Activated T-helper 17 cell treated with anti-CD3 and anti-CD28 coated beads, Interleukin-2, amount 50 U/mL, for 72 hours (primary cell): Measurements from ENCODE around the gene ATP13A3. TPM values are rescaled to one million over a fixed set of nuclear protein-coding genes. Genes with fewer than 3 reads are reported as not detected.
"Not testable (repeated sequence)": the region's sequence is repeated elsewhere in the genome, so short reads cannot be mapped to it uniquely, and the experiment has no call there.

Source experiments
- ATAC-seq: fragments of 150-1000 bp; cut with Tn5 transposase; replicated peaks from 2 replicates; pipeline ENCODE4 v1.10.0; 2021; ENCODE audit warnings: mild to moderate bottlenecking, moderate library complexity
- H3K27ac Mint-ChIP-seq: one replicate; pipeline ENCODE4 v1.8.0; 2022; ENCODE audit warnings: mixed read lengths
- H3K27me3 Mint-ChIP-seq: one replicate; pipeline ENCODE4 v1.8.0; 2022; ENCODE audit warnings: mixed read lengths
- H3K36me3 Mint-ChIP-seq: one replicate; pipeline ENCODE4 v1.8.0; 2022; ENCODE audit warnings: low read depth, mild to moderate bottlenecking, mixed read lengths
- H3K4me1 Mint-ChIP-seq: one replicate; pipeline ENCODE4 v1.8.0; 2022; ENCODE audit warnings: mixed read lengths
- H3K4me3 Mint-ChIP-seq: one replicate; pipeline ENCODE4 v1.8.0; 2022; ENCODE audit warnings: mild to moderate bottlenecking, mixed read lengths
- H3K9me3 Mint-ChIP-seq: one replicate; pipeline ENCODE4 v1.8.0; 2022; ENCODE audit warnings: mixed read lengths
- total RNA-seq, 2 donors: library from RNA; stranded (reverse); gene quantifications; one replicate each; pipeline ENCODE4 v1.2.3, GENCODE V29; 2022

Gene ATP13A3
- total RNA-seq, 2 donors from 2014 or later: 121 to 126 TPM

DNA sequence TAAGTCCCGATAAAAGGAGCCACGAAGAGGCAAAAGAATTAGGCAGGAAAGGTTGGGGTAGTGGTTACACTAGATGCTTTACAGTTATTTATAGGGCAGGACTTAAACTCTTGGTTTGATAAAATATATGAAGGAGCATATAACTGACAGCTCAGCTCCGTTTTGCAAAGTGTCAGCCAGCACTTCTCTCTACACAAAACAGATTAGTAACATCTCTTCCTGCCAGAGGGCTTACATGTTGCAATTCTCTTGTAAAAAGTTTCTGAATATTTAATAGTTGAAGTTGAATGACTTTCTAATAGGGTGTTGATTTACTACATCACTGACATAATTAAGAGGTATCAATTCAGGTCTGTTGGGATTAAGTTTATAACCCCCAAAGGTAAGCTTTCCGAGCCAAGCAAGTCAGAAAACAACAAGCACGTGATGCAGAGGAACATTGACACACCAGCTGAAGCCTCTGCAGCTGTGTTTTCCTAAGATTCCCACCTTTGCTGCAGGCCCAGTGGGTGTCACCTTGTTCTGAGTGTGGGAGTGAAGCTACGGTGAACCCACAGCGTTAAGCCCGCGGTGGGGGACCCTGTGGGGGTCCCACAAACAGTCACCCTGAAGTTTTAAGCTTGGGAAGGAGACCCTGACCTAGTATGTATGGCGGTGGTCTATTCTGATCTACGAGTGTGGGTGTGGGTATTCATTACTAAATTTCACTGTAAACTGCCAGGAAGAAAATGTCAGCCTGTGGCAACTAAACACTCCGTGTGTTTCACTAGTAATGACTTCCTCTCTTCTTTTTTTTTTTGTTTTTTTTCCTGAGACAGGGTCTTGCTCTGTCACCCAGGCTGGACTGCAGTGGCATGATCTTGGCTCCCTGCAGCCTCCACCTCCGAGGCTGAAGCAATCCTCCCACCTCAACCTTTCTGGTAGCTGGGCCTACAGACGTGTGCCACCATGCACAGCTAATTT is 22.0 kb upstream of the ATP13A3 start:
- H3K27ac Mint-ChIP-seq: no peak overlapping the region
- peaks cover 7% of the 10 kb centered on the region for H3K36me3 Mint-ChIP-seq
- H3K9me3 Mint-ChIP-seq: no peaks in the 10 kb centered on the region
- no peak overlapping the region for H3K4me3 Mint-ChIP-seq
- no peaks in the 10 kb centered on the region for H3K4me1 Mint-ChIP-seq
- H3K27me3 Mint-ChIP-seq: no peaks in the 10 kb centered on the region
- ATAC-seq: no peak

DNA sequence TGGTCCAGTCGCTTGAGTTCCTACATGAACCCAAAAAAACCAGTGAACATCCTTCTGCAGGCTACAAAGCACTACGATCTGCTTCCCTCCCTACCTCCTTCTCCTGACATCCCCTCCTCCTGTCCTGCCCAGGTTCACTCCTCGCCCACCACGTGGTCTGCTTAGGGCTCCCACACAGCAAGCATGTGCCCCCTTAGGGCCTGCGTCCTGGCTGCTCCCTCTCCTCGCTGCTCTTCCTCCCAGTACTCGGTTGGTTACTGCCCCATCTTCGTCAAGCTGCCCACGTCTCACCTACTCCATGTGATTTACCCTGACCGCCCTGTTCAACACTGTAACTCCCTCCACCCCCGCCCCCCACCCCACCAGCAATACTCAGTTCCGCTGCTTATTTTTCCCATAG is 20.8 kb upstream of the ATP13A3 start:
- Mint-ChIP-seq H3K27ac (no peak overlapping the region), H3K27me3 (no peaks in the 10 kb centered on the region), H3K36me3 (peaks cover 7% of the 10 kb centered on the region), H3K4me3 (no peak overlapping the region), H3K9me3 (no peaks in the 10 kb centered on the region), H3K4me1 (no peaks in the 10 kb centered on the region)
- no peak for ATAC-seq

DNA sequence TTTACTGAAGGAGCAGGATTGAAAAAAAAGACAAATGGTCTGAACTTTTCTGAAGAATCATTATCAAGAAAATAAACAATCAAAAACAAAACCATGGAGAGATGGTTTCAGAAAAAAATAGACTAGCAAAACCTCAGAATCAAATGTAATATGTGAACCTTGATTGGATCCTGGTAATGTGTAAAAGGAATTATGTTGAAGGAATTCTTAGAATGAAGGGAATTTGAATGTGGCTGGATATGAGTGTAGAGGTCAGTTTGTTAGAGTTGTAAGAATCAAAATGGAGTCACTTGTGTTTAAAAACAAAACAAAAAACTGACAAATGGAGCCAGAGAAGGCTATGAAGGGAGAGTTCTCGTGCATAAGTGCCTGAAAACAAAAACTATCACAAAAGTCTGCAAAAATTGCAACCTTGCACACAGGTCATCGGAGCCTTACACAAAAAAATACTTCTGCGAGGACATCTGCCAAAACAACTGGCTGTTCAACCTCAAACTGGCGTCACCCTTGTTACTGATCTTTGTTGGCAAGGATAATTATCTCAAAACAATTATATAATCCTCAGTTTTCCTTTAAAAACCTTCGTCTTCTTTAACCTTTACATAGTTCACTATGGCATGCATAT is 19.1 kb upstream of the ATP13A3 start:
- H3K27ac Mint-ChIP-seq: no peak overlapping the region
- no peaks in the 10 kb centered on the region for H3K4me1 Mint-ChIP-seq
- H3K4me3 Mint-ChIP-seq: no peak overlapping the region
- H3K27me3 Mint-ChIP-seq: no peaks in the 10 kb centered on the region
- no peaks in the 10 kb centered on the region for H3K9me3 Mint-ChIP-seq
- no peak for ATAC-seq
- peaks cover 7% of the 10 kb centered on the region for H3K36me3 Mint-ChIP-seq

DNA sequence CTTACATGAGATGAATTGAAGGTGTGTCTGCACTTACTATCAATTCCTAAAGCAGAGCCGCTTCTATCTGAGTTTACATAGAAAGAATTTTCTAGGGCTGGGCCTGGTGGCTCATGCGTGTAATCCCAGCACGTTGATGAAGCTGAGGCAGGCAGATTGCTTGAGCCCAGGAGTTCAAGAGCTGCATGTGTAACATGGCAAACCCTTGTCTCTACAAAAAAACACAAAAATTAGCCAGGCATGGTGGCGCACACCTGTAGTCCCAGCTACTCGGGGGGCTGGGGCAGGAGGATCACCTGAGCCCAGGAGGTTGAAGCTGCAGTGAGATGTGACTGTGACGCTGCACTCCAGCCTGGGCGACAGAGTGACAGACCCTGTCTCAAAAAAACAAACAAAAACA is 18.1 kb upstream of the ATP13A3 start:
- Mint-ChIP-seq H3K36me3 (peaks cover 7% of the 10 kb centered on the region), H3K4me3 (no peak overlapping the region), H3K27me3 (no peaks in the 10 kb centered on the region), H3K9me3 (no peaks in the 10 kb centered on the region), H3K27ac (no peak overlapping the region), H3K4me1 (no peaks in the 10 kb centered on the region)
- ATAC-seq: no peak

DNA sequence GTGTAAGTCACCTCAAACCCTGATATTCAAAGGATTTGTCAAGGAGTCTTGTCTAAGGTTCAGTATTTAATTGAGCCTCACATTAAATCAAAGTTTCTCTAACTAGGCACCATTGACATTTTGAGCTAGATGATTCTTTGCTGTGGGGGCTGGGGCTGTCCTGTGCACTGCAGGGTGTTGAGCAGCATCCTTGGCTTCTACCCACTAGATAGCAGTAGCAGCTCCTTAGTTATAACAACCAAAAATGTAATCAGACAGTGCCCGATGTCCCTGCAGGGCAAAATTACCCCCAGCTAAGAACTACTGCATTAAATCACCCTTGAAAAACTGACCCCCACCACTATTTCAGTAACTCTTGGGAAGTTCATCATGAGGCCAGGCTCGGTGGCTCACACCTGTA is 17.3 kb upstream of the ATP13A3 start:
- no peaks in the 10 kb centered on the region for H3K27me3 Mint-ChIP-seq
- no peak overlapping the region for H3K4me3 Mint-ChIP-seq
- H3K4me1 Mint-ChIP-seq: no peaks in the 10 kb centered on the region
- H3K9me3 Mint-ChIP-seq: no peaks in the 10 kb centered on the region
- H3K27ac Mint-ChIP-seq: no peak overlapping the region
- no peak for ATAC-seq
- peaks cover 7% of the 10 kb centered on the region for H3K36me3 Mint-ChIP-seq

DNA sequence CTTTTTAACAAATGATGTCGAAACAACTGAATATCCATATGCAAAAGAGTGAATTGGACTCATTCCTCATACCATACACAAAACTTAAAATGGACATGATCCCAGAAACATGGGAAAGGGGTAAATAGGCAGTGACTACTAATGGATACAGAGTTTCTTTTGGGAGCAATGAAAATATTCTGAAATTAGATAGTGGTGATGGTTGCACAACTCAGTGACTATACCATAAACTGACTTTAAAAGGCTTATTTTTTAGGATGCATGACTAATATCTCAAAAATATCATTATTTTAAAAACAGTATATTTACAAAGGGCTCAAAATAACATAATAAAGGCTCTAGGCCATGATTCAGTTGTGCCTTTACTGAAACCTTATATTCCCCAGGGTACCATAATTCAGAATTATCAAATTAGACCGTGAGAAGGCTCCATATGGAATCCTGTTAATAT is 16.3 kb upstream of the ATP13A3 start:
- Mint-ChIP-seq H3K36me3 (peaks cover 7% of the 10 kb centered on the region), H3K4me3 (no peak overlapping the region), H3K4me1 (no peaks in the 10 kb centered on the region), H3K9me3 (no peaks in the 10 kb centered on the region), H3K27ac (no peak overlapping the region), H3K27me3 (no peaks in the 10 kb centered on the region)
- ATAC-seq: no peak

DNA sequence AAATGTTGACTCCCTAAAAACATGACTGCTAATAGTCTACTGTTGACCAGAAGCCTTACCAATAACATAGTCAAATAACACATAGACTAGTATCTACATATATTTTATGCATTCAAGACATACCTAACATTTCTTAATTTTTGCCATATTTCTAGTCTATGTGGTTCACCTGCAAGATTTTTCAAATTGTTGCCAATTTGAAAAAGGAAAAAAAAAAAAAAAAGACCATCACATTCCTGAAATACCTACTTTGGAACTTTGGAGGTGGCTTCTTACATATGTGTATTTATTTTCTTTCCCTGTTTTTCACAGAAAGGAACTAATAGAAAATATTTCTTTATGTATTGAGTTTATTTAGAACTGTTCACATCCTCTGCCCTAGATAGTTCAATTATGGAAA is 13.4 kb upstream of the ATP13A3 start:
- H3K27me3 Mint-ChIP-seq: no peaks in the 10 kb centered on the region
- no peak overlapping the region for H3K27ac Mint-ChIP-seq
- H3K4me1 Mint-ChIP-seq: peaks cover 9% of the 10 kb centered on the region
- H3K36me3 Mint-ChIP-seq: no peaks in the 10 kb centered on the region
- ATAC-seq: no peak
- no peak overlapping the region for H3K4me3 Mint-ChIP-seq
- H3K9me3 Mint-ChIP-seq: no peaks in the 10 kb centered on the region

DNA sequence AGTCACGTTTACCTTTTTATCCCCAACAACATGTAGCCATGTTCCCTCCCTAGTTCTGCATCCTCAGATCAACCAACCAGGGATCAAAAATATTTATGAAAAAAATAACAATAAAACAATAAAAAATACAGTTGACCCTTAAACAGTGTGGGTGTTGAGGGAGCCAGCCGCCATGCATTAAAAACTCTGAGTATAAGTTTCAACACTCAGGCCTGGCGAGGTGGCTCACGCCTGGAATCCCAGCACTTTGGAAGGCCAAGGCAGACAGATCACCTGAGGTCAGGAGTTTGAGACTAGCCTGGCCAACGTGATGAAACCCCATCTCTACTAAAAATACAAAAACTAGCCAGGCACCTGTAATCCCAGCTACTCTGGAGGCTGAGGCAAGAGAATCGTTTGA is 12.7 kb upstream of the ATP13A3 start:
- H3K9me3 Mint-ChIP-seq, ATAC-seq, H3K27ac Mint-ChIP-seq, H3K4me1 Mint-ChIP-seq, H3K27me3 Mint-ChIP-seq, H3K4me3 Mint-ChIP-seq, H3K36me3 Mint-ChIP-seq: not testable (repeated sequence)

DNA sequence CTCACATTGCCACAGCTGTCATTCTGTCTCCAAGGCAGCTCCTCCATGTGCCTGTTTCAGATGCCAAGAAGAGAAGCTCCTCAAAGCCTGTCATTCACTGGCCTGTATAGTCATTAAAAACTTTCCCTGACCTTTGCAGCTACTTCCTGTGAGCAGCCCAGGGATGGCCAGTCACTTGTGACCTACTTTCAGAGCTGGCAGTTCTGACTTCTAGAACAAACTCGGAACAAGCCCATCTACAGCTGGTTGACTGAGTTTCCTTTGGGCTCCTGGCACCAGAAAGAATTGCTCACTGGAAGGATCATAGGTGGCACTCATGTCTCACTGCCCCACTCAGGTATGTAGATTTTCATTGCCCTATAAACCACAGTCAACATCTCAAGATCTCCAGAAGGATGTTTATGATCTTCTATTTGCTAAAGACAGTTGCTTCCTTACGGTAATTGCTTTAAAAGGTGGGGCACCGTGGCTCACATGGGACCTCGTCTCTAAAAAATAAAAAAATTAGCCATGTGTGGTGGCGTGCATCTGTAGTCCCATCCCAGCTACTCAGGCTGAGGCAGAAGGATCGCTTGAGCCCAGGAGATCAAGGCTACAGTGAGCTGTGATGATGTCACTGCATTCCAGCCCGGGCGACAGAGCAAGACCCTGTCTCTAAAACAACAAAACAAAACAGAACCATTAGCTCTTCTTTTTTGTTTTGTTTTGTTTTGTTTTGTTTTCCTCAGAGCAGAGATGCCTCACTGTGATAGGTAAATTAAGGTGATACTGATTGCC is 11.2 kb upstream of the ATP13A3 start:
- Mint-ChIP-seq H3K4me3 (peak overlapping the region; percentile 68), H3K27ac (peak overlapping the region; percentile 12), H3K36me3 (no peaks in the 10 kb centered on the region), H3K4me1 (peaks cover 18% of the 10 kb centered on the region), H3K9me3 (no peaks in the 10 kb centered on the region), H3K27me3 (no peaks in the 10 kb centered on the region)
- peak; percentile 86 for ATAC-seq

DNA sequence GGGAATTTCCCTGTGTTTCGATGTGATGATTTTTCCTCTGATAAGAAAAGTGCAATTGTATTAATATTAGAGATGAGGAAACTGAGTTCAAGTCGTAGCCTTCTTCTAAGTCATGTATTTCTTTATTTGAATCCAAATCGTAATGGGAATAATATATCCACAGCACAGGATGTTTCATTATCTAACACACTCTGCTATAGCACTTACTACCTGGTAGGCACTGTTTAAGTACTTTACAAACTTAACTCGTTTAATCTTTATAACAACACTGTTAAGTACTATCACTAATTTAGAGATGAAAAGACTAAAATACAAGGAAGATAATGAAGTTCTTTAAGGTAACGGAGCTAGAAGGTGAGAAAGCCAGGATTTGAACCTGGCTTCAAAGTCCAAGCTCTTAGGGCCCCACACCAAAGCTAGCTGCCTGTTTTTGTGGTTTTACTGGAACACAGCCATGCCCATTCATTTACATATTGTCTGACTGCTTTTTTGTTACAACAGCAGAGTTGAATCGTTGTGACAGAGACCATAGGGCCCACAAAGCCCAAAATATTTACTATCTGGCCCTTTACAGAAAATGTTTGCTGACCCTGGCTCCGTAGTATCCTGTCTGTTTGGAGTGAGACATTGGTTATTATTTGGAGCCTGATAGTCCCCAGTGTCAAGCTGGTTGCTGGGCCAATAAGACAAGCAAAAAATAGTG is 9.6 kb upstream of the ATP13A3 start:
- Mint-ChIP-seq H3K27me3 (no peaks in the 10 kb centered on the region), H3K4me3 (peak overlapping the region; percentile 68), H3K27ac (peak overlapping the region; percentile 79), H3K36me3 (peaks cover 6% of the 10 kb centered on the region), H3K4me1 (peaks cover 25% of the 10 kb centered on the region), H3K9me3 (no peaks in the 10 kb centered on the region)
- ATAC-seq: peak; percentile 37

DNA sequence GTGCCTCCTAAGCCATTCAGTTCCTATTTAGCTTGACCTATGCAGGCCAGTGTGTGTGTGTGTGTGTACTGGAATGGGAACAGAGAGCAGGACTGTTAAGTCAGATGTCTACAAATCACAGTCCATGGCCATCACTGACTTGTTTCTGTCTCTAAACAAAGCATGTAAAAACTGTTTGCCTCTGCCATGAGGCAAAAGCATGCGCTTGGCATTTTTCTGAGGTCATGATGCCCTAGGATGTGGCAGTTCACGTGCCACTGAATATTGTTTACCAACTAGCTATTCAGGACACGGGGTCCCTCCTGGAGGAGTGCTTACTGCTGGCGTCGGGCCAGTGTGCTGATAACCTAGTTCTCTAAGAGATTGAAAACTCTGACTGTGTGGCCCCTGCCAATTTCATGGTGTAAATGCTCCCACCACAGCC is 8.2 kb upstream of the ATP13A3 start:
- Mint-ChIP-seq H3K36me3 (peaks cover 13% of the 10 kb centered on the region), H3K4me3 (no peak overlapping the region), H3K9me3 (no peaks in the 10 kb centered on the region), H3K27me3 (no peaks in the 10 kb centered on the region), H3K4me1 (peaks cover 35% of the 10 kb centered on the region), H3K27ac (no peak overlapping the region)
- no peak for ATAC-seq

DNA sequence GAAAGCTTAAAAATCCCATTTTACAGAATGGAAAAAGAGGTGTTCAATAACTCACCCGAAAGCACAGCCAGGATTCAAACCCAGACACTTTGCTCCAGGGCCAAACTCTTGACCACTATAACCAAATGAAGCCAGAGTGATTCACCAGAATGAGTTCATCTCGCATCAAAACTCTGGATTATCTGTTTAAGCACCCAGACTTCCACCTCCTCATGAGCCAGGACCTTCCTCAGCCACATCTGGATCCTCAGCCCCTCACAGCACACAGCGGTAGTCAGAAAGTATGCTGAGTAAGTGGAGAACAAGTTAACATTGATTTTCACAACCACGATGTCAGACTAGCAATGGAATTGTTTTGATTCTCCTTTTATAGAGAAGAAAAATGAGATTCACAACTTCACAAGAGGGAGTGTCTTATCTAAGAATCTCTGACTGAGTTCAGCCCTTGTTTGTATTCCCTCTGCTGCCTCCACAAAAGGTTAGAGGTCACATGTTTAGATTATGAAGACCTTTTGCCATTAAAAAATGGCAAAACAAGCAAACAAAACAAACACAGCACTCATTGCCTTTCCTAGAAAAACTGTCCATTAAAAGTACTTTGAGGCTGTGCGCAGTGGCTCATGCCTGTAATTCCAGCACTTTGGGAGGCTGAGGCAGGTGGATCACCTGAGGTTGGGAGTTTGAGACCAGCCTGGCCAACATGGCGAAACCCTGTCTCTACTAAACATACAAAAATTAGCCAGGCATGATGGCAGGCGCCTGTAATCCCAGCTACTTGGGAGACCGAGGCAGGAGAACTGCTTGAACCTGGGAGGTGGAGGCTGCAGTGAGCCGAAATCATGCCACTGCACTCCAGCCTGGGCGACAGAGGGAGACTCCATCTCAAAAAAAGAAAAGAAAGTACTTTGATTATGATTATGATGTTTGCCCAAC is 7.5 kb upstream of the ATP13A3 start:
- not testable (repeated sequence) for H3K9me3 Mint-ChIP-seq, H3K27me3 Mint-ChIP-seq
- Mint-ChIP-seq H3K36me3 (peaks cover 17% of the 10 kb centered on the region), H3K4me1 (peaks cover 41% of the 10 kb centered on the region), H3K4me3 (peak overlapping the region; percentile 43), H3K27ac (peak overlapping the region; percentile 87)
- ATAC-seq: peak; percentile 34

DNA sequence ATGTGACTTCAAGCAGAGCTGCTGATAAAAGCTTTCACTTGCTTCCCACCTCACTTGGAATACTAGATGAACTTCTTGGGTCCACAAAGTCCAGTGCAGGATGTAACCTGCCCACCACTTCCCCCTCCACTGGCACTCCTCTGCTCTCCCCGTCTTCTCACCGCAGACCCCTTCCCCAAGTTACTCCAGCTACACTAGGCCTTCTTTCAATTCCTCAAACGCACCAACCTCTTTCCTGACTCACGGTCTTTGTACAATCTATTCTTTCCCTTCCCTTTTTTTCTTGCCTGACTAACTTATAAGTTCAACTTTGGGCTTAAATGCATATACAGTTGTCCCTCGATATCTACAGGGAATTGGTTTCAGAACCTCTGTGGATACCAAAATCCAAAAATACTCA is 5.2 kb upstream of the ATP13A3 start:
- Mint-ChIP-seq H3K4me1 (peaks cover 52% of the 10 kb centered on the region), H3K27ac (peak overlapping the region; percentile 11), H3K36me3 (peaks cover 39% of the 10 kb centered on the region), H3K27me3 (no peaks in the 10 kb centered on the region), H3K4me3 (no peak overlapping the region), H3K9me3 (peaks cover 5% of the 10 kb centered on the region)
- ATAC-seq: no peak
